ENCODE results near the gene JUN.

Gene JUN

GRCh38 chr1:58823481-58824010 is 39.7 kb upstream of the JUN start:
- H3K4me3 ChIP-seq (ENCODE audit: low read depth, low read length) = no peak overlapping the region
- TF ChIP-seq, protein P1, sequence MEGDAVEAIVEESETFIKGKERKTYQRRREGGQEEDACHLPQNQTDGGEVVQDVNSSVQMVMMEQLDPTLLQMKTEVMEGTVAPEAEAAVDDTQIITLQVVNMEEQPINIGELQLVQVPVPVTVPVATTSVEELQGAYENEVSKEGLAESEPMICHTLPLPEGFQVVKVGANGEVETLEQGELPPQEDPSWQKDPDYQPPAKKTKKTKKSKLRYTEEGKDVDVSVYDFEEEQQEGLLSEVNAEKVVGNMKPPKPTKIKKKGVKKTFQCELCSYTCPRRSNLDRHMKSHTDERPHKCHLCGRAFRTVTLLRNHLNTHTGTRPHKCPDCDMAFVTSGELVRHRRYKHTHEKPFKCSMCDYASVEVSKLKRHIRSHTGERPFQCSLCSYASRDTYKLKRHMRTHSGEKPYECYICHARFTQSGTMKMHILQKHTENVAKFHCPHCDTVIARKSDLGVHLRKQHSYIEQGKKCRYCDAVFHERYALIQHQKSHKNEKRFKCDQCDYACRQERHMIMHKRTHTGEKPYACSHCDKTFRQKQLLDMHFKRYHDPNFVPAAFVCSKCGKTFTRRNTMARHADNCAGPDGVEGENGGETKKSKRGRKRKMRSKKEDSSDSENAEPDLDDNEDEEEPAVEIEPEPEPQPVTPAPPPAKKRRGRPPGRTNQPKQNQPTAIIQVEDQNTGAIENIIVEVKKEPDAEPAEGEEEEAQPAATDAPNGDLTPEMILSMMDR (conservative IDR thresholded peaks at IDR 0.05; ENCODE audit: low read depth, low read length) = no peak
- DNase-seq (ENCODE audit: low read depth) = peak; percentile 95

- no peak for DNase-seq (ENCODE audit: low read depth)
- TF ChIP-seq, protein P1 (conservative IDR thresholded peaks at IDR 0.05; ENCODE audit: low read depth, low read length) = no peak
These were observed 37.5 kb upstream of the JUN start for GRCh38 chr1:58821309-58821708.

GRCh38 chr1:58818976-58819375 is 35.1 kb upstream of the JUN start:
- TF ChIP-seq, protein P1 (conservative IDR thresholded peaks at IDR 0.05; ENCODE audit: low read depth, low read length) = no peak
- no peak for DNase-seq (ENCODE audit: low read depth)
- H3K4me3 ChIP-seq (ENCODE audit: low read depth, low read length) = no peak overlapping the region

More at GRCh38 chr1:58821309-58821708, 37.5 kb upstream of the JUN start:
- no peak overlapping the region for H3K4me3 ChIP-seq (ENCODE audit: low read depth, low read length)

- peak; percentile 71 for DNase-seq (ENCODE audit: low read depth)
- H3K4me3 ChIP-seq (ENCODE audit: low read depth, low read length) = no peak overlapping the region
- TF ChIP-seq, protein P1 (conservative IDR thresholded peaks at IDR 0.05; ENCODE audit: low read depth, low read length) = no peak
These were observed 34.2 kb upstream of the JUN start for GRCh38 chr1:58818075-58818474.

DNA sequence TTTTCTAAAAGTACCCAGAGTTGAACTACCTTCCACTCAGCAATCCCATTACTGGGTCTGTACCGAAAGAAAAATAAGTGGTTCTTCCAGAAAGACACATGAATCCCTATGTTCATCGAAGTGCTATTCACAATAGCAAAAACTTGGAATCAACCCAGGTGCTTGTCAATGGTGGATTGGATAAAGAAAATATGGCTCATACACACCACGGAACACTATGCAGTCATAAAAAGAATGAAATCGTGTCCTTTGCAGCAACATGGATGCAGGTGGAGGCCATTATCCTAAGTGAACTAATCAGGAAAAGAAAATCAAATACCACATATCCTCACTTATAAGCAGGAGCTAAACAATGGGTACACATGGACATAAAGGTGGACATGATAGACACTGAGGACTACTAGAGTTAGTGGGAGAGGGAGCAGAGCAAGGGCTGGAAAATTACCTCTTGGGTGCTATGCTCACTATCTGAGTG is 32.9 kb upstream of the JUN start:
- peak; percentile 44 for DNase-seq (ENCODE audit: low read depth)
- TF ChIP-seq, protein P1 (conservative IDR thresholded peaks at IDR 0.05; ENCODE audit: low read depth, low read length) = no peak
- H3K4me3 ChIP-seq (ENCODE audit: low read depth, low read length) = peak overlapping the region; percentile 59

GRCh38 chr1:58816072-58816746 is 32.4 kb upstream of the JUN start:
- peak; percentile 90 for DNase-seq (ENCODE audit: low read depth)
- peak overlapping the region; percentile 59 for H3K4me3 ChIP-seq (ENCODE audit: low read depth, low read length)
- TF ChIP-seq, protein P1 (conservative IDR thresholded peaks at IDR 0.05; ENCODE audit: low read depth, low read length) = peak; percentile 29

- H3K4me3 ChIP-seq (ENCODE audit: low read depth, low read length) = peak overlapping the region; percentile 59
- TF ChIP-seq, protein P1 (conservative IDR thresholded peaks at IDR 0.05; ENCODE audit: low read depth, low read length) = no peak
- peak; percentile 53 for DNase-seq (ENCODE audit: low read depth)
These were observed 31.8 kb upstream of the JUN start for GRCh38 chr1:58815686-58816071.
